Measurements from ENCODE around the gene ELL. TPM values are rescaled to one million over a fixed set of nuclear protein-coding genes. Genes with fewer than 3 reads are reported as not detected.
A peak's percentile ranks its signal among the peaks of the same experiment; 100 is the strongest.

ELL gene
- total RNA-seq, 2 donors from 2014 or later, result 10.7 to 44.4 TPM

- no peaks in the 10 kb centered on the region for H3K27me3 ChIP-seq (replicated peaks; ENCODE audit: insufficient read depth)
- intact Hi-C loops (cut with DNase I), result loop anchor here (5.0 kb wide), 1 partner anchor 40 kb away; no protein-coding TSS in a partner anchor
- no peak overlapping the region for H3K27ac ChIP-seq
- TF ChIP-seq, protein P1, sequence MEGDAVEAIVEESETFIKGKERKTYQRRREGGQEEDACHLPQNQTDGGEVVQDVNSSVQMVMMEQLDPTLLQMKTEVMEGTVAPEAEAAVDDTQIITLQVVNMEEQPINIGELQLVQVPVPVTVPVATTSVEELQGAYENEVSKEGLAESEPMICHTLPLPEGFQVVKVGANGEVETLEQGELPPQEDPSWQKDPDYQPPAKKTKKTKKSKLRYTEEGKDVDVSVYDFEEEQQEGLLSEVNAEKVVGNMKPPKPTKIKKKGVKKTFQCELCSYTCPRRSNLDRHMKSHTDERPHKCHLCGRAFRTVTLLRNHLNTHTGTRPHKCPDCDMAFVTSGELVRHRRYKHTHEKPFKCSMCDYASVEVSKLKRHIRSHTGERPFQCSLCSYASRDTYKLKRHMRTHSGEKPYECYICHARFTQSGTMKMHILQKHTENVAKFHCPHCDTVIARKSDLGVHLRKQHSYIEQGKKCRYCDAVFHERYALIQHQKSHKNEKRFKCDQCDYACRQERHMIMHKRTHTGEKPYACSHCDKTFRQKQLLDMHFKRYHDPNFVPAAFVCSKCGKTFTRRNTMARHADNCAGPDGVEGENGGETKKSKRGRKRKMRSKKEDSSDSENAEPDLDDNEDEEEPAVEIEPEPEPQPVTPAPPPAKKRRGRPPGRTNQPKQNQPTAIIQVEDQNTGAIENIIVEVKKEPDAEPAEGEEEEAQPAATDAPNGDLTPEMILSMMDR (IDR thresholded peaks at IDR 0.05), result no peak
- no peak for TF ChIP-seq POLR2AphosphoS5 (IDR thresholded peaks at IDR 0.05)
- TF ChIP-seq POLR2A (IDR thresholded peaks at IDR 0.05), result no peak
- no peaks in the 10 kb centered on the region for H3K36me3 ChIP-seq
- DNase-seq (ENCODE audit: low spot score), result no peak
- peaks cover 15% of the 10 kb centered on the region for H3K4me1 ChIP-seq (replicated peaks)
- H3K4me3 ChIP-seq, result no peak overlapping the region
- H3K9me3 ChIP-seq, result no peaks in the 10 kb centered on the region
- WGBS, result 77% methylated on average over 7 of the region's 7 CpGs
Observed at GRCh38 chr19:18502246-18502637, 19.6 kb downstream of the ELL start.

DNA sequence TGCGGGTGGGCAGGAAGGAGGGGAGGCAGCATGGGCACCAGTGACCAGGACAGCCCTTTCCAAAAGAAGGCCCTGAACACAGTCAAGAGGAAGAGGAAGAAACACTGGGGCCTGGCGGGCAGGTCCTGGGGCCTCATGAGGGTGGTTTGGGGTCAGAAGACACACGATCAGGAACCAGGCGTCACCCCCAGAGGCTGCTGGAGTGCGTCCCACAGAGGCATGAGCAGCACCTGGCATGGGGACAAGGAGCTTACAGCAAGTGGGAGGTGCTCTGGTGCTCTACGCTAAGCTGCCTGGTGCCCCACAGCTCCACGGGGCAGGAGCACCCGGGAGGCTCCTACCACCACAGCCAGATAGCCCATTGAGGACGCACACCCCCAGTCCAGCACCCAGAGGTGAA is 20.0 kb downstream of the ELL start:
- H3K27ac ChIP-seq, result no peak overlapping the region
- no peaks in the 10 kb centered on the region for H3K27me3 ChIP-seq (replicated peaks; ENCODE audit: insufficient read depth)
- WGBS, result 44% methylated on average over 9 of the region's 9 CpGs
- H3K4me3 ChIP-seq, result no peak overlapping the region
- H3K4me1 ChIP-seq (replicated peaks), result peaks cover 14% of the 10 kb centered on the region
- no peaks in the 10 kb centered on the region for H3K36me3 ChIP-seq
- DNase-seq (ENCODE audit: low spot score), result no peak
- intact Hi-C loops (cut with DNase I), result loop anchor here (5.0 kb wide), 1 partner anchor 40 kb away; no protein-coding TSS in a partner anchor
- TF ChIP-seq POLR2A (IDR thresholded peaks at IDR 0.05) (no peak), POLR2AphosphoS5 (IDR thresholded peaks at IDR 0.05) (no peak)
- TF ChIP-seq, protein P1 (IDR thresholded peaks at IDR 0.05), result no peak
- no peaks in the 10 kb centered on the region for H3K9me3 ChIP-seq

GRCh38 chr19:18501351-18501750 is 20.5 kb downstream of the ELL start:
- intact Hi-C loops (cut with DNase I), result loop anchor here (5.0 kb wide), 1 partner anchor 39 kb away; no protein-coding TSS in a partner anchor
- Histone ChIP-seq H3K9me3 (no peaks in the 10 kb centered on the region), H3K36me3 (no peaks in the 10 kb centered on the region), H3K27me3 (replicated peaks; ENCODE audit: insufficient read depth) (no peaks in the 10 kb centered on the region), H3K4me1 (replicated peaks) (peaks cover 15% of the 10 kb centered on the region), H3K4me3 (no peak overlapping the region), H3K27ac (no peak overlapping the region)
- TF ChIP-seq POLR2A (IDR thresholded peaks at IDR 0.05) (no peak), POLR2AphosphoS5 (IDR thresholded peaks at IDR 0.05) (no peak)
- TF ChIP-seq, protein P1 (IDR thresholded peaks at IDR 0.05), result no peak
- no peak for DNase-seq (ENCODE audit: low spot score)
- 88% methylated on average over 13 of the region's 13 CpGs for WGBS

DNA sequence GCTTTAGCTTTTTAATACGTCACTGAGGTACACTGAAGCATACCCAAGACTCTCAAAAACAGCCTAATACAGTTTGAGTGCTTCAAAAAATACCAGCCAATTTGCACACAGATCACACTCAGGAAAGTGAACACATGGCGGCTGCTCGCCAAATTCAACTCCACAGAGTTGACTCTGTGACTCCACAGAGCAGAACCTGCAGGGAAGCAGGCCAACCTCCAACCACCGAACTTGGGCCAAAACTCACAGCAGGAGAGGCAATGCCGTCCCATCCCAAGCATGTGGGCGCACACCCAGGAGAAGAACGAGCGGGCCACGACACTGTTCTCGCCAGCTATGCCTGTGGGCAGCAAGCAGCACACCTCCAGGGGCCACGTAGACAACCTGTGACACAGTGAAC is 21.1 kb downstream of the ELL start:
- Histone ChIP-seq H3K9me3 (no peaks in the 10 kb centered on the region), H3K4me3 (no peak overlapping the region), H3K27ac (no peak overlapping the region), H3K4me1 (replicated peaks) (peaks cover 16% of the 10 kb centered on the region), H3K36me3 (no peaks in the 10 kb centered on the region), H3K27me3 (replicated peaks; ENCODE audit: insufficient read depth) (no peaks in the 10 kb centered on the region)
- TF ChIP-seq, protein P1 (IDR thresholded peaks at IDR 0.05), result no peak
- TF ChIP-seq POLR2A (IDR thresholded peaks at IDR 0.05) (no peak), POLR2AphosphoS5 (IDR thresholded peaks at IDR 0.05) (peak; percentile 18)
- 46% methylated on average over 10 of the region's 11 CpGs for WGBS
- intact Hi-C loops (cut with DNase I), result loop anchor here (5.0 kb wide), 1 partner anchor 38 kb away; no protein-coding TSS in a partner anchor
- no peak for DNase-seq (ENCODE audit: low spot score)

DNA sequence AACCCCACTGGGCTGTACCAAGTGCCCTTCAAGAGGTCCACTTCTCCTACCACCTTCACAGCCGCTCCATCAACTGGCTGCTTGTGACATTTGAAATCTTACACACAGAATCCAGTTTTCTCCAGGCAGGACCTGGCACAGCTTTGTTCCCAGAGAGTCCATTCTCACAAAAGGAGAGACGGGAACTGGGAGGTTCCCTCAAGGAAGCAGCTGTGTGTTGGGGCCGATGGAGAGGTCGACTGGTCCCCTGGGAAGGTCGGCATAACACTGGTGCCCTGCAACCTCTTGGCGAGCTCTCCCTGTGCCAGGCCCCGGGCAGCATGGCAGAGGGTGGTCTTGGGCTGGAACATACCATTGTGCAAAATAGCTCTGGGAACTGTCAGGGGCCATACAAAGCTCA is 21.5 kb downstream of the ELL start:
- no peak overlapping the region for H3K4me3 ChIP-seq
- no peak overlapping the region for H3K27ac ChIP-seq
- no peaks in the 10 kb centered on the region for H3K36me3 ChIP-seq
- no peaks in the 10 kb centered on the region for H3K27me3 ChIP-seq (replicated peaks; ENCODE audit: insufficient read depth)
- TF ChIP-seq POLR2A (IDR thresholded peaks at IDR 0.05) (no peak), POLR2AphosphoS5 (IDR thresholded peaks at IDR 0.05) (no peak)
- TF ChIP-seq, protein P1 (IDR thresholded peaks at IDR 0.05), result no peak
- H3K9me3 ChIP-seq, result no peaks in the 10 kb centered on the region
- intact Hi-C loops (cut with DNase I), result loop anchor here (5.0 kb wide), 1 partner anchor 38 kb away; no protein-coding TSS in a partner anchor
- WGBS, result 73% methylated on average over 7 of the region's 7 CpGs
- H3K4me1 ChIP-seq (replicated peaks), result peaks cover 16% of the 10 kb centered on the region
- DNase-seq (ENCODE audit: low spot score), result no peak
